IPS-11a (cell line): ENCODE data around the gene LPIN3.

Experiments
- H3K4me3 ChIP-seq: one replicate; pipeline ENCODE4 v1.5.1; 2013; ENCODE audit warnings: low read depth, low read length, control low read depth

The LPIN3 gene

DNA sequence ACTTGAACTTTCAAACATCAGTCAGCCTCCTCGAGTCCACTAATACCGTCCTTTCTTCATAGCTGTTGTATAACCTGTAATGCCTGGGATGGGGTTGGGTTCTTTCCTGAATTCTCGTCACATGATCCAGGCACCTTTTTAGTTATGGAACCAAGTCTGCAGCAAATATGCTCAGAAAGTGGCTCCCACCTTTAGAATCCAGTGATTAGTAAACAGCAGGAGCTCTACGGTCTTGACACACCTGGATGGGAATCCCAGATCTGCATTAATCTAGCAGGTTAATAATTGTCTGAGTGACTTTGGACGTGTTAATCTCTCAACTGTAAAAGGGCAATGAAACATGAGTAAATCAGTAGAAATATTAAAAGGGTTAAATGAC is 22.4 kb upstream of the LPIN3 start:
- H3K4me3 ChIP-seq: peak overlapping the region; percentile 65

DNA sequence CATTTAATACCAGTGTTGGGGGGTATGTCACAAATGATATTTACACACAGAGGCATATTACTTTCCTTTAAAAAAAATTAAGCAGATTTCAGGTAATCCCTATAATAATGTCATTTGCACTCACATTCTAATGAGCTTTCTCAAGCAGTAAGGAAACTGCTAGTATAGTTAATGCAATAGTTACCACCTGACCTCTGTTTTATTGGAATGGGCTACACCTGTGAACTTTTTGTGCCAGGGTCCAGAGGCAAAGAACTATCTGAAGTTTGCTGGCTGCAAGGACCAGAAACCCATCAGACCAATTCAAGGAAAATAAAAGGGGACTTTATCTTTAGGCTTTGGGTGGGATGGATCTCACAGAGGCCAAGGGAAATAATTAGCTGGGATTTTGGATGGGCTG is 20.2 kb upstream of the LPIN3 start:
- H3K4me3 ChIP-seq: no peak overlapping the region

DNA sequence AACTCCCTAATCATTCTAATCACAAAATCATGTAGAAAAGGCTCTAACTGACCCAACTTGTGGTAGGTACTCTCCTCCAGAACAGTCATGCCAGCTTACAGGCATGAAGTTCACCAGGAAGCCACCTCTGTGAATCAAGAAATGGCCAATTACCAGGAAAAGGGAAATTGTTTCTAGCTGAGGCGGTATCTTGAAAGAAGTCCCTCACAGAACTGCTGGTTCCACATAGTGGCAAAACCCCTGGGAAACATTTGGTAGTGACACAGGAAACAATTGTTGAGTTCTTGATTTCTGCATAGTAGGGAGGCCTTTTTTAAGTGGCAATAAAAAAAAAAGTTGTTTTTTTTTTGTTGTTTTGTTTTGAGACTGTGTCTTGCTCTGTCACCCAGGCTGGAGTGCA is 19.6 kb upstream of the LPIN3 start:
- H3K4me3 ChIP-seq: no peak overlapping the region

- H3K4me3 ChIP-seq: no peak overlapping the region
Measured at GRCh38 chr20:41327178-41327577, 13.4 kb upstream of the LPIN3 start.

DNA sequence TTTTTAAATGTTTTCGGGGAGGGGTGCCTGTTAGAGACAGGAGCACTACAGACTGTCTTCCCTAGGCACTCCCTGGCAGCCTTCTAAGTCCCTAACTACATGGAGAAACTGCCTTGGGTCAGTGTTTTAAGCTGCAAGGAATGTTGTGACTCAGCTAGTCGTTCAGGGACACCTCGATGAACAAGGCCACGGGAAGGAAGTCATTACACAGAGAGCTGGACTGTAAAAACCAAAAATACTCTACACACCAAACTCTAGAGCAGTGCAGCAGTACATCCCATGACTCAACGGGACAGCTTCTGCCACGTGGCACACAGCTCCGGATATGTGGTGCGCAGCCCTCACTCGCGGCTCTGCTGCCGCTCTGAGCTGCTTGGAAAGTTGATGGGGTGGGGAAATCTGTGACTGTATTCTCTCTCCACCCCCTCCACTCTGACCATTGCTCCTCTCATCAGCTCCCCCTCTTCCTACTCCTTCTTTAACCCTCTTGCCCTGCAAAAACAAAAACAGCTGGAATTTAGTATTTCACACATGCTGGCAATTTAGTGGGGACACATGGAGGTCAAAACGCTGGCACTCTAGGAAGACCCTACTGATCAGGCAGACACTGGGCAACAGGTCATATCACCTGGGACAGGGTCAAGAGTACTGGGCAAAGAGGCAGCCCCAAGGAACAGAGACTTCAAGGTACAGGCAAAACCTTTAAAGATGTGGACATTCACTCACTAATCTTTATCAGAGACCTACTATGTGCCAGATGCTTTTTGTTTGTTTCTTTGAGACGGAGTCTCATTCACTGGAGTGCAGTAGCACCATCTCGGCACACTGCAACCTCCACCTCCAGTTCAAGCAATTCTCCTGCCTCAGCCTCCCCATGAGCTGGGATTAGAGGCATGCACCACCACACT is 10.9 kb upstream of the LPIN3 start:
- H3K4me3 ChIP-seq: no peak overlapping the region

- no peak overlapping the region for H3K4me3 ChIP-seq
Measured at GRCh38 chr20:41330343-41330720, 10.3 kb upstream of the LPIN3 start.

DNA sequence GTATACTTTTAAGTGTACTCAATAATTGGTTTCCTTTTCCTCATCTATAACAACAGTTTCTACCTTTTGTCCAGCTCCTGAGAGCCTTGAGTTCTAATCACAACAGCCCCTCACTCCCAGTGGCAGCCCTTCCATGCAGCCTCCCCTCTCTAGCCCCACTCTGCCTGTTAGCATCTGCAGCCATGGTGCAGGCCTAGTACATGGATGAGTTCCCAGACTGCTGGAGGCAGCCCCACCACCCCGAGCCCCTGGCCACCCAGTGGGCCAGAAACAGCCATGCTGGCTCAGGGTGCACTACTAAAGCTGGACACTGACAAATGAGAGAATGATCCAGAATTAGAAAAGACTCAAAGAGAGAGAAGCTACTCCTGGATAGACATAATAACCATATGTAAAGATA is 9.7 kb upstream of the LPIN3 start:
- no peak overlapping the region for H3K4me3 ChIP-seq

DNA sequence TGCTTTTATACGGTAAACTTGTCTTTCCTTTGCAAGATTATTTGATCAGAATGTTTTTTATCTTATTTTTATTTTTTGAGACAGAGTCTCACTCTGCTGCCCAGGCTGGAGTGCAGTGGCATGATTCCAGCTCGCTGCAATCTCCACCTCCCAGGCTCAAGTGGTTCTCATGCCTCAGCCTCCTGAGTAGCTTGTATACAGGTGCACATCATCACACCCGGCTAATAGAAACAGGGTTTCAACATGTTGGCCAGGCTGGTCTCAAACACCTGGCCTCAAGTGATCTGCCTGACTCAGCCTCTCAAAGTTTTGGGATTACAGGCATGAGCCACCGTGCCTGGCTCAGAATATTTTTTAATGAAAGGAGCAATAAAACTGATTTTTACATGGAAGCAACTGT is 8.9 kb upstream of the LPIN3 start:
- H3K4me3 ChIP-seq: no peak overlapping the region

DNA sequence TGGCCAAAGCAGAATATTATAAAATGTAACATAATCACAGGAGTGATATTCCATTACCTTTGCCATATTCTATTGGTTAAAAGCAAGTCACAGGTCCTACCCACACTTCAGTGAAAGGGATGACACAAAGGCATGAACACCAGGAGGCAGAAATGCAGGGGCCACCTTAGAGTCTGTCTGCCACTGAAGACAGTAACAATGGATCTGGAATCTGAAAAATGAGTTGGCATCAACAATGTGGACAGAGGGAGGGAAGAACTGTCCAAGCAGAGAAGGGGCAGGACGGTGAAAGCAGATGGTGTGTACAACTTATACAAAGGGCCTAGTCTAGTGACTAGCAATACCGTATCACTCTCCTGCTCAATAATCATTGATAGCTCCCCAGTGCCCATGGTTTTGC is 6.6 kb upstream of the LPIN3 start:
- H3K4me3 ChIP-seq: no peak overlapping the region

DNA sequence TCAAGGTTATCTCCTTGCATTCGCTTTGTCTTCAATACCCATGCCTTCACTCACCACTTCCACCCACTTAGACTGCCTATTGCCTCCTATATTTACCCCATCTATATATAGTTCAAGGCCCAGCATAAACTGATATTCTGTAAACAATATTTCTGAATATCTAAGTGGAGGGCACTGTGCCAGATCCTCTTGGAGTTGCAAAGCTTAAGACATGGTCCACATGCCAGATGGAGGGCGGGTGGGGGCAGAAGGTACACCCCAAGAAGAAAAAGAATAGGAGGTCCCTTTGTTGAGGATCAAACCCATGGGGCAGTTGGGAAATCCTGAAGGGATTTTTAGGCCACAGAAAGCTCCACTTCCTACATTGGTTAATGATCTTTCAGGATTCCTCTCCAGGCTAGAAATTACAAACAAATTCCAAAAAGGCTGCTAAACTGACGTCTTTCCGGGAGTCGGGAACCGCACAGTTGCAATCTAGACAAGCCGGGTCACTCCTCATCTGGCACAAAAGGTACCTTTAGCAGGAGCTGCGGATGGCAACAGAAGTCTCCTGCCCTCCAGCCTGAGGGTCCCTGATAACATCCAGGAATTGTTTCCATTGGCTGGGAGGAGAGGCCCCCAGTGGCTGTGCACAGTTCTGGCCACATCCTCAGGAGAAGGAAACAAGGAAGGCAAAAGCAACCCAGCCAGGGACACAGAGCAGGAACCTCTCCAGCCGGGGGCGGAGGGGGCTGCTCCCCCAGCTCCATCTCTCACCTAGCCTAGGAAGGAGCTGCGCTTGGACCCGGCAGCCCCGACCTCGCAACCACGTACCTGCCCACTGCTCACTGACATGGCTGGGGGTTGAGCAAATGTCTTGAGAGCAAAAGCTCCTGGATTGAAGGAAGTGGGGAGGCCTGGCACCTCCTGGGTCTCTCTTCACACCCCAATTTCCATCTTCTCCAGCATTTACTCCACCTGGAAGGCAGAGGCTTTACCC is 5.9 kb upstream of the LPIN3 start:
- no peak overlapping the region for H3K4me3 ChIP-seq

DNA sequence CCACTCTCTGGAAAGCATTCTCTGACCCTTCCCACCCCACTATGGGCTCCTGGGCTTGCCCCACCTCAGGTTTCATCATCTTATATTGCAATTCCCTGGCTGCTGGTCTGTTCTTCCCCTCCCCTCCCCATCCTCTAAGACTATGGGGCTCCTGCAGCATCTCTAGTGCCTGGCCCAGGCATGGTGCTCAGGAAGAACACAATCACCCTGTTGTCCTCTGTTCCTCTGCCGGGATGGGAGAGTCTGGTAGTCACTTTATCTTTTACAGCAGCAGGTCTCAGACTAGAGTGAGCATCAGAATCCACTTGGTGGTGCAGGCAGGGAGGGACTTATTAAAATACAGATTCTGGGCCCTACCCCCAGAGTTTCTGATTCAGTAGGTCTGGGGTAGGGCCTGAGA is 5.0 kb upstream of the LPIN3 start:
- no peak overlapping the region for H3K4me3 ChIP-seq

- H3K4me3 ChIP-seq: no peak overlapping the region
Measured at GRCh38 chr20:41336711-41337492, 3.7 kb upstream of the LPIN3 start.

DNA sequence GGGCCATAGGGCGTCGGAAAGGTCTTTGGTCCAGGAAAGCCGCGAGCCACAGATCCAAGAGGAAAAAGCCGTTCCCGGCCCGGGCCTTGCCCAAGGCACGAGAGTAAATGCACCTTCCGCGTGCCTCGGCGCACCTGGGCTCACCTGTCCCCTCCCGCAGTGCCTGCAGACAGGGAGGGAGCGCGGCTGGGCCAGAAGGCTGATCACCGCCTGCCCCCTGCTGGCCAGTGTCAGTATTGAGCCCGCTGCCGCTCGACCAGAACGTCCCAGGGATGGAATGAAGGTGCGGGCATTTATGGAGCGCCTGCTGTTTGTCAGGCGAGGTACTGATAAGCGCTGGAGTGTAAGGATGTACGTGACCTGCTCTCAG is 679 bp upstream of the LPIN3 start:
- H3K4me3 ChIP-seq: peak overlapping the region; percentile 47

GRCh38 chr20:41342474-41343464 is 2.1 kb downstream of the LPIN3 start:
- no peak overlapping the region for H3K4me3 ChIP-seq

- no peak overlapping the region for H3K4me3 ChIP-seq
Measured at GRCh38 chr20:41344477-41344876, 3.9 kb downstream of the LPIN3 start.

- H3K4me3 ChIP-seq: no peak overlapping the region
Measured at GRCh38 chr20:41344938-41345728, 4.5 kb downstream of the LPIN3 start.

- no peak overlapping the region for H3K4me3 ChIP-seq
Measured at GRCh38 chr20:41345729-41346067, 5.1 kb downstream of the LPIN3 start.

DNA sequence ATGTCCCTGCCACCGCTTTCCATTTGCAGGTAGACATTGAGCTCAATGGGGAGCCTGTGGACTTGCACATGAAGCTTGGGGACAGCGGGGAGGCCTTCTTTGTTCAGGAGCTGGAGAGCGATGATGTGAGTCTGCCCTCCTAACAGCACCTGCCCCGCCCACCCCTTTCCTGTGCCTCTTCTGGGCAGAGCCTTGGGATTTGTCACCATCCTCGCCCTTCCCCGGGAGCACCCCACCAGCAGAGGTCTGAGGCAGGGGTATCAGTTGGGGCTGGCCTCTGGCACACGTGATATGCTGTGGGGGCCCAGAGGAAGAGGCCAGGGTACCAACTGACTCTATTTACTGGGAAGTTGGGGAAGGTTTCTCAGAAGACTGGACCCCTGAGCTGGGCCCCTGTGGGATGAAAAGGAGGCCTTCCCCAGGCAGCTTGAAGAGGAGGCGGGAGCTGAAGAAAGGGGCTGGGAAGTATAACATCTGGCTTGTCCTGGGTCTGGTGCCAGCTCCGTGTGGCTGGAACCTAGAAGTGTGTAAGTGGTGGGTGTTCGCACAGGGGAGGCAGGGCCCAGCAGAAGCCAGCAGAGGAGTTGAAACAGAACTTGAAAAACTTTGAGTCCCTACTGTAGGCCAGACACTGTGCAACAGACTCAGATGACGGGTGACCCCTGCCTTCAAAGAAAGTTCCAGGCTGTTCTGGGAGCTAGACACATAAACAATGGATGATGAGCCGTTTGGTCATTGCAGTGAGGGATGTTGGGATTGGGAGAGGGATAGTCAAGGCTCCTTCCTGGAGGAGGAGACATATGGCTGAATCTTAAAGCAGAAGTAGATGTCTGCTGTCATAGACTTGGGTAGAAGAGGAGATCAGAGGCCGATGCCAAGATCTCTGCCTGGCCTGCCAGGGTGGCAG is 7.2 kb downstream of the LPIN3 start:
- H3K4me3 ChIP-seq: no peak overlapping the region
